Measurements from ENCODE around the gene CES1. TPM values are rescaled to one million over a fixed set of nuclear protein-coding genes. Genes with fewer than 3 reads are reported as not detected.
"Not testable (repeated sequence)": the region's sequence is repeated elsewhere in the genome, so short reads cannot be mapped to it uniquely, and the experiment has no call there.

CES1 gene
- total and polyA plus RNA-seq, 2 donors, result 2.1 to 16.6 TPM

GRCh38 chr16:55835581-55835980 lies 2.7 kb upstream of the CES1 start:
- Histone ChIP-seq H3K27ac (ENCODE audit: low read depth in 1 of 2, low read length in 1 of 2) (no peak overlapping the region), H3K36me3 (ENCODE audit: control insufficient read depth in 2 of 2, insufficient read depth in 2 of 2, low read length in 1 of 2) (no peaks in the 10 kb centered on the region), H3K4me3 (ENCODE audit: low read length in 2 of 2) (no peak overlapping the region), H3K4me1 (ENCODE audit: control insufficient read depth in 2 of 2, insufficient read depth in 2 of 2, low read length in 2 of 2) (no peaks in the 10 kb centered on the region), H3K9me3 (ENCODE audit: control insufficient read depth in 2 of 2, insufficient read depth in 1 of 2, low read length in 1 of 2) (no peaks in the 10 kb centered on the region), H3K27me3 (ENCODE audit: control insufficient read depth in 2 of 2, insufficient read depth in 1 of 2, low read length in 1 of 2) (peaks cover 0 to 7% of the 10 kb centered on the region in 2 donors)
- 52% methylated on average over 1 of the region's 1 CpG for WGBS
- no peak for DNase-seq (ENCODE audit: low read depth in 6 of 9, low spot score in 9 of 9)

- H3K27me3 ChIP-seq (ENCODE audit: control insufficient read depth in 2 of 2, insufficient read depth in 1 of 2, low read length in 1 of 2); H3K36me3 ChIP-seq (ENCODE audit: control insufficient read depth in 2 of 2, insufficient read depth in 2 of 2, low read length in 1 of 2); H3K9me3 ChIP-seq (ENCODE audit: control insufficient read depth in 2 of 2, insufficient read depth in 1 of 2, low read length in 1 of 2); H3K4me3 ChIP-seq (ENCODE audit: low read length in 2 of 2); H3K27ac ChIP-seq (ENCODE audit: low read depth in 1 of 2, low read length in 1 of 2); H3K4me1 ChIP-seq (ENCODE audit: control insufficient read depth in 2 of 2, insufficient read depth in 2 of 2, low read length in 2 of 2); DNase-seq (ENCODE audit: low read depth in 6 of 9, low spot score in 9 of 9): not testable (repeated sequence)
- WGBS, result 96% methylated on average over 3 of the region's 3 CpGs
These were observed 2.3 kb upstream of the CES1 start for GRCh38 chr16:55835173-55835572.

GRCh38 chr16:55834049-55834448 lies 1.2 kb upstream of the CES1 start:
- H3K4me1 ChIP-seq (ENCODE audit: control insufficient read depth in 2 of 2, insufficient read depth in 2 of 2, low read length in 2 of 2), result no peaks in the 10 kb centered on the region
- no peak overlapping the region for H3K4me3 ChIP-seq (ENCODE audit: low read length in 2 of 2)
- peaks cover 0 to 7% of the 10 kb centered on the region in 2 donors for H3K27me3 ChIP-seq (ENCODE audit: control insufficient read depth in 2 of 2, insufficient read depth in 1 of 2, low read length in 1 of 2)
- H3K9me3 ChIP-seq (ENCODE audit: control insufficient read depth in 2 of 2, insufficient read depth in 1 of 2, low read length in 1 of 2), result no peaks in the 10 kb centered on the region
- H3K27ac ChIP-seq (ENCODE audit: low read depth in 1 of 2, low read length in 1 of 2), result no peak overlapping the region
- DNase-seq (ENCODE audit: low read depth in 6 of 9, low spot score in 9 of 9), result peak in 1 of 9 donors; percentile 14
- H3K36me3 ChIP-seq (ENCODE audit: control insufficient read depth in 2 of 2, insufficient read depth in 2 of 2, low read length in 1 of 2), result no peaks in the 10 kb centered on the region
- WGBS, result 81% methylated on average over 7 of the region's 7 CpGs

GRCh38 chr16:55832425-55832772 lies 497 bp downstream of the CES1 start:
- no peak overlapping the region for H3K4me3 ChIP-seq (ENCODE audit: low read length in 2 of 2)
- H3K27ac ChIP-seq (ENCODE audit: low read depth in 1 of 2, low read length in 1 of 2), result no peak overlapping the region
- no peak for DNase-seq (ENCODE audit: low read depth in 6 of 9, low spot score in 9 of 9)
- WGBS, result 93% methylated on average over 17 of the region's 17 CpGs
- H3K4me1 ChIP-seq (ENCODE audit: control insufficient read depth in 2 of 2, insufficient read depth in 2 of 2, low read length in 2 of 2), result no peaks in the 10 kb centered on the region
- no peaks in the 10 kb centered on the region for H3K36me3 ChIP-seq (ENCODE audit: control insufficient read depth in 2 of 2, insufficient read depth in 2 of 2, low read length in 1 of 2)
- H3K9me3 ChIP-seq (ENCODE audit: control insufficient read depth in 2 of 2, insufficient read depth in 1 of 2, low read length in 1 of 2), result no peaks in the 10 kb centered on the region
- peaks cover 0 to 7% of the 10 kb centered on the region in 2 donors for H3K27me3 ChIP-seq (ENCODE audit: control insufficient read depth in 2 of 2, insufficient read depth in 1 of 2, low read length in 1 of 2)

GRCh38 chr16:55830658-55831294 lies 2.1 kb downstream of the CES1 start:
- no peak overlapping the region for H3K4me3 ChIP-seq (ENCODE audit: low read length in 2 of 2)
- DNase-seq (ENCODE audit: low read depth in 6 of 9, low spot score in 9 of 9), result no peak
- no peak overlapping the region for H3K27ac ChIP-seq (ENCODE audit: low read depth in 1 of 2, low read length in 1 of 2)
- H3K9me3 ChIP-seq (ENCODE audit: control insufficient read depth in 2 of 2, insufficient read depth in 1 of 2, low read length in 1 of 2), result no peaks in the 10 kb centered on the region
- 91% methylated on average over 6 of the region's 6 CpGs for WGBS
- no peaks in the 10 kb centered on the region for H3K4me1 ChIP-seq (ENCODE audit: control insufficient read depth in 2 of 2, insufficient read depth in 2 of 2, low read length in 2 of 2)
- H3K27me3 ChIP-seq (ENCODE audit: control insufficient read depth in 2 of 2, insufficient read depth in 1 of 2, low read length in 1 of 2), result peaks cover 0 to 7% of the 10 kb centered on the region in 2 donors
- H3K36me3 ChIP-seq (ENCODE audit: control insufficient read depth in 2 of 2, insufficient read depth in 2 of 2, low read length in 1 of 2), result no peaks in the 10 kb centered on the region

- H3K36me3 ChIP-seq (ENCODE audit: control insufficient read depth in 2 of 2, insufficient read depth in 2 of 2, low read length in 1 of 2); DNase-seq (ENCODE audit: low read depth in 6 of 9, low spot score in 9 of 9); H3K27ac ChIP-seq (ENCODE audit: low read depth in 1 of 2, low read length in 1 of 2); H3K9me3 ChIP-seq (ENCODE audit: control insufficient read depth in 2 of 2, insufficient read depth in 1 of 2, low read length in 1 of 2); H3K4me3 ChIP-seq (ENCODE audit: low read length in 2 of 2); H3K27me3 ChIP-seq (ENCODE audit: control insufficient read depth in 2 of 2, insufficient read depth in 1 of 2, low read length in 1 of 2); H3K4me1 ChIP-seq (ENCODE audit: control insufficient read depth in 2 of 2, insufficient read depth in 2 of 2, low read length in 2 of 2): not testable (repeated sequence)
- 95% methylated on average over 3 of the region's 3 CpGs for WGBS
These were observed 3.7 kb downstream of the CES1 start for GRCh38 chr16:55829232-55829631.

GRCh38 chr16:55828680-55829079 lies 4.2 kb downstream of the CES1 start:
- Histone ChIP-seq H3K4me1 (ENCODE audit: control insufficient read depth in 2 of 2, insufficient read depth in 2 of 2, low read length in 2 of 2) (no peaks in the 10 kb centered on the region), H3K9me3 (ENCODE audit: control insufficient read depth in 2 of 2, insufficient read depth in 1 of 2, low read length in 1 of 2) (no peaks in the 10 kb centered on the region), H3K27ac (ENCODE audit: low read depth in 1 of 2, low read length in 1 of 2) (no peak overlapping the region), H3K4me3 (ENCODE audit: low read length in 2 of 2) (no peak overlapping the region), H3K27me3 (ENCODE audit: control insufficient read depth in 2 of 2, insufficient read depth in 1 of 2, low read length in 1 of 2) (peaks cover 0 to 7% of the 10 kb centered on the region in 2 donors), H3K36me3 (ENCODE audit: control insufficient read depth in 2 of 2, insufficient read depth in 2 of 2, low read length in 1 of 2) (no peaks in the 10 kb centered on the region)
- 78% methylated on average over 10 of the region's 10 CpGs for WGBS
- DNase-seq (ENCODE audit: low read depth in 6 of 9, low spot score in 9 of 9), result no peak

- H3K4me3 ChIP-seq (ENCODE audit: low read length in 2 of 2), result no peak overlapping the region
- no peak overlapping the region for H3K27ac ChIP-seq (ENCODE audit: low read depth in 1 of 2, low read length in 1 of 2)
- H3K27me3 ChIP-seq (ENCODE audit: control insufficient read depth in 2 of 2, insufficient read depth in 1 of 2, low read length in 1 of 2), result no peaks in the 10 kb centered on the region
- 86% methylated on average over 6 of the region's 6 CpGs for WGBS
- H3K9me3 ChIP-seq (ENCODE audit: control insufficient read depth in 2 of 2, insufficient read depth in 1 of 2, low read length in 1 of 2), result no peaks in the 10 kb centered on the region
- H3K36me3 ChIP-seq (ENCODE audit: control insufficient read depth in 2 of 2, insufficient read depth in 2 of 2, low read length in 1 of 2), result no peaks in the 10 kb centered on the region
- no peaks in the 10 kb centered on the region for H3K4me1 ChIP-seq (ENCODE audit: control insufficient read depth in 2 of 2, insufficient read depth in 2 of 2, low read length in 2 of 2)
- DNase-seq (ENCODE audit: low read depth in 6 of 9, low spot score in 9 of 9), result no peak
These were observed 7.7 kb downstream of the CES1 start for GRCh38 chr16:55825115-55825728.

- DNase-seq (ENCODE audit: low read depth in 6 of 9, low spot score in 9 of 9), result no peak
- WGBS, result 88% methylated on average over 4 of the region's 4 CpGs
- Histone ChIP-seq H3K4me3 (ENCODE audit: low read length in 2 of 2) (no peak overlapping the region), H3K4me1 (ENCODE audit: control insufficient read depth in 2 of 2, insufficient read depth in 2 of 2, low read length in 2 of 2) (no peaks in the 10 kb centered on the region), H3K27ac (ENCODE audit: low read depth in 1 of 2, low read length in 1 of 2) (no peak overlapping the region), H3K27me3 (ENCODE audit: control insufficient read depth in 2 of 2, insufficient read depth in 1 of 2, low read length in 1 of 2) (no peaks in the 10 kb centered on the region), H3K36me3 (ENCODE audit: control insufficient read depth in 2 of 2, insufficient read depth in 2 of 2, low read length in 1 of 2) (no peaks in the 10 kb centered on the region), H3K9me3 (ENCODE audit: control insufficient read depth in 2 of 2, insufficient read depth in 1 of 2, low read length in 1 of 2) (no peaks in the 10 kb centered on the region)
These were observed 8.4 kb downstream of the CES1 start for GRCh38 chr16:55824473-55825000.

Data from thymus (tissue), 11 donors.